ENCODE measurements around the gene SHMT2. TPM values are rescaled to one million over a fixed set of nuclear protein-coding genes. Genes with fewer than 3 reads are reported as not detected.

SHMT2 gene
- total and polyA plus RNA-seq, 9 of the 15 experiments (the other 6 are each of a cell fraction or from before 2014, with no cell fraction given) = 46.1 to 319 (median 115) TPM

DNA sequence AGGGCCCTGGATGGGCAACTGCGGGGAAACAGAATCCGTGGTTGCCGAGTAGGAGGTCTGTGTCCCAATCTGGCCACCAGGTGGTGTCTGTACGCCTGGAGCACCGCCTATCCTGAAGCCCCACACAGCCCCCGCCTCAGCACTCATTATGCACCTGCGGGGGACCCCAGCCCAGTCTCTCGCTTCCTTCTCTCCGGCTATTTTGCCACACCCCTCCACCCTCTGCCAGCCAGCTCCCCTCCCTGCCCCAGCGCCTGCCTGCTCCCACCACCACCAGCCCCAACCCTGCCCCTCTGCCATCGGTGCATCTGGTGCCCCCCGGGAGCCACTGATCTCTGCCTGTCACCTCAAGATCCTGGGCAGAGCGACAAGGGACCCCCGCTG lies 15.1 kb upstream of the SHMT2 start (continued):
- TF ChIP-seq ARNT (IDR thresholded peaks at IDR 0.05) = no peak
- no peak for TF ChIP-seq KAT2B (IDR thresholded peaks at IDR 0.05; ENCODE audit: low read depth, low read length)
- TF ChIP-seq REST (IDR thresholded peaks at IDR 0.05; ENCODE audit: borderline replicate concordance) = peak; percentile 72
- no peak for TF ChIP-seq REST (CRISPR knock-in tag; IDR thresholded peaks at IDR 0.05; ENCODE audit: low read depth)
- TF ChIP-seq CTBP1 (IDR thresholded peaks at IDR 0.05; ENCODE audit: borderline replicate concordance) = no peak
- no peak for TF ChIP-seq MLX (CRISPR knock-in tag; conservative IDR thresholded peaks at IDR 0.05)
- no peak for TF ChIP-seq MCM5 (IDR thresholded peaks at IDR 0.05; ENCODE audit: low read depth)
- TF ChIP-seq, protein P1, sequence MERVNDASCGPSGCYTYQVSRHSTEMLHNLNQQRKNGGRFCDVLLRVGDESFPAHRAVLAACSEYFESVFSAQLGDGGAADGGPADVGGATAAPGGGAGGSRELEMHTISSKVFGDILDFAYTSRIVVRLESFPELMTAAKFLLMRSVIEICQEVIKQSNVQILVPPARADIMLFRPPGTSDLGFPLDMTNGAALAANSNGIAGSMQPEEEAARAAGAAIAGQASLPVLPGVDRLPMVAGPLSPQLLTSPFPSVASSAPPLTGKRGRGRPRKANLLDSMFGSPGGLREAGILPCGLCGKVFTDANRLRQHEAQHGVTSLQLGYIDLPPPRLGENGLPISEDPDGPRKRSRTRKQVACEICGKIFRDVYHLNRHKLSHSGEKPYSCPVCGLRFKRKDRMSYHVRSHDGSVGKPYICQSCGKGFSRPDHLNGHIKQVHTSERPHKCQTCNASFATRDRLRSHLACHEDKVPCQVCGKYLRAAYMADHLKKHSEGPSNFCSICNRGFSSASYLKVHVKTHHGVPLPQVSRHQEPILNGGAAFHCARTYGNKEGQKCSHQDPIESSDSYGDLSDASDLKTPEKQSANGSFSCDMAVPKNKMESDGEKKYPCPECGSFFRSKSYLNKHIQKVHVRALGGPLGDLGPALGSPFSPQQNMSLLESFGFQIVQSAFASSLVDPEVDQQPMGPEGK (CRISPR knock-in tag; IDR thresholded peaks at IDR 0.05; ENCODE audit: borderline replicate concordance) = no peak
- no peak for TF ChIP-seq HMG20B (CRISPR knock-in tag; IDR thresholded peaks at IDR 0.05)
- TF ChIP-seq CTCFL (IDR thresholded peaks at IDR 0.05; ENCODE audit: borderline replicate concordance, insufficient read depth, low read depth, low read length, poor library complexity, severe bottlenecking) = peak; percentile 58
- no peak for TF ChIP-seq NFRKB (IDR thresholded peaks at IDR 0.05; ENCODE audit: low read depth)

Measured in K562 (cell line).